Progenitor cell of endocrine pancreas (in vitro differentiated cells): ENCODE data around the gene MGRN1. TPM values are rescaled to one million over a fixed set of nuclear protein-coding genes. Genes with fewer than 3 reads are reported as not detected.

Source experiments
- DNase-seq: peaks from one replicate; pipeline ENCODE4 v3.0.0; 2021; ENCODE audit warnings: low spot score; ENCODE audit not compliant: unreplicated experiment
- H3K27ac Mint-ChIP-seq: 2 replicates; pipeline ENCODE4 v1.8.0; 2021; ENCODE audit warnings: mild to moderate bottlenecking, moderate library complexity, mixed read lengths
- H3K27me3 Mint-ChIP-seq: 2 replicates; pipeline ENCODE4 v1.8.0; 2021; ENCODE audit warnings: mixed read lengths
- H3K36me3 Mint-ChIP-seq: 2 replicates; pipeline ENCODE4 v1.8.0; 2022; ENCODE audit warnings: mixed read lengths; ENCODE audit not compliant: insufficient read depth
- H3K4me1 Mint-ChIP-seq: 2 replicates; pipeline ENCODE4 v1.8.0; 2021; ENCODE audit warnings: low read depth, mixed read lengths
- H3K4me3 Mint-ChIP-seq: 2 replicates; pipeline ENCODE4 v1.8.0; 2021; ENCODE audit warnings: low read depth, mild to moderate bottlenecking, moderate library complexity, mixed read lengths
- H3K9me3 Mint-ChIP-seq: 2 replicates; pipeline ENCODE4 v1.8.0; 2021; ENCODE audit warnings: low read depth, mixed read lengths
- total RNA-seq: library from RNA; stranded (reverse); gene quantifications from 2 replicates; pipeline ENCODE4 v1.2.1, GENCODE V29; 2021
- TF ChIP-seq, protein P1 (sequence below): fragments of 200-600 bp; sonication (generic); IDR thresholded peaks from one replicate; pipeline ENCODE4 v1.5.0; 2021; ENCODE audit warnings: antibody characterized with exemption, mild to moderate bottlenecking; ENCODE audit not compliant: unreplicated experiment

MGRN1 gene
- total RNA-seq, 1 donor from 2014 or later = 104 TPM

GRCh38 chr16:4661661-4662060, 37.0 kb downstream of the MGRN1 start:
- Mint-ChIP-seq H3K27me3 (no peaks in the 10 kb centered on the region), H3K9me3 (no peaks in the 10 kb centered on the region), H3K4me1 (peaks cover 2% of the 10 kb centered on the region), H3K4me3 (no peak overlapping the region), H3K27ac (no peak overlapping the region), H3K36me3 (peaks cover 7% of the 10 kb centered on the region)
- no peak for DNase-seq
- TF ChIP-seq, protein P1, sequence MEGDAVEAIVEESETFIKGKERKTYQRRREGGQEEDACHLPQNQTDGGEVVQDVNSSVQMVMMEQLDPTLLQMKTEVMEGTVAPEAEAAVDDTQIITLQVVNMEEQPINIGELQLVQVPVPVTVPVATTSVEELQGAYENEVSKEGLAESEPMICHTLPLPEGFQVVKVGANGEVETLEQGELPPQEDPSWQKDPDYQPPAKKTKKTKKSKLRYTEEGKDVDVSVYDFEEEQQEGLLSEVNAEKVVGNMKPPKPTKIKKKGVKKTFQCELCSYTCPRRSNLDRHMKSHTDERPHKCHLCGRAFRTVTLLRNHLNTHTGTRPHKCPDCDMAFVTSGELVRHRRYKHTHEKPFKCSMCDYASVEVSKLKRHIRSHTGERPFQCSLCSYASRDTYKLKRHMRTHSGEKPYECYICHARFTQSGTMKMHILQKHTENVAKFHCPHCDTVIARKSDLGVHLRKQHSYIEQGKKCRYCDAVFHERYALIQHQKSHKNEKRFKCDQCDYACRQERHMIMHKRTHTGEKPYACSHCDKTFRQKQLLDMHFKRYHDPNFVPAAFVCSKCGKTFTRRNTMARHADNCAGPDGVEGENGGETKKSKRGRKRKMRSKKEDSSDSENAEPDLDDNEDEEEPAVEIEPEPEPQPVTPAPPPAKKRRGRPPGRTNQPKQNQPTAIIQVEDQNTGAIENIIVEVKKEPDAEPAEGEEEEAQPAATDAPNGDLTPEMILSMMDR = no peak

DNA sequence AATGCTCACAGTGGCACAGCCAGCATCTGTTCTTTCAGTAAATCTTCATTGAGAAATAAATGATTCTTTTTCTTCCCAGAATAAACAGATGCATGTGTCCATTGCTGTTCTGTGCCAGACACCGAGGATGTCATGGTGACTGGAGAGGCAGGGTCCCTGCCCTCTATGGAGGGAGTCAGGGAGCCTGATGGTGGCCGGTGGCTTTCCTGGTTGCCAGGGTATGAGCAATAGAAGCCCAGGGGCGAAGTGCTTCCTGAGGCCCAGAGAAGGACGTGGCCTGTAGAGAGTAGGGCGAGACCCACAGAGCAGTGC, 38.8 kb downstream of the MGRN1 start:
- H3K4me3 Mint-ChIP-seq = no peak overlapping the region
- TF ChIP-seq, protein P1 = no peak
- H3K27me3 Mint-ChIP-seq = no peaks in the 10 kb centered on the region
- H3K36me3 Mint-ChIP-seq = peaks cover 7% of the 10 kb centered on the region
- peaks cover 4% of the 10 kb centered on the region for H3K4me1 Mint-ChIP-seq
- H3K27ac Mint-ChIP-seq = peak overlapping the region; percentile 91
- no peak for DNase-seq
- no peaks in the 10 kb centered on the region for H3K9me3 Mint-ChIP-seq

DNA sequence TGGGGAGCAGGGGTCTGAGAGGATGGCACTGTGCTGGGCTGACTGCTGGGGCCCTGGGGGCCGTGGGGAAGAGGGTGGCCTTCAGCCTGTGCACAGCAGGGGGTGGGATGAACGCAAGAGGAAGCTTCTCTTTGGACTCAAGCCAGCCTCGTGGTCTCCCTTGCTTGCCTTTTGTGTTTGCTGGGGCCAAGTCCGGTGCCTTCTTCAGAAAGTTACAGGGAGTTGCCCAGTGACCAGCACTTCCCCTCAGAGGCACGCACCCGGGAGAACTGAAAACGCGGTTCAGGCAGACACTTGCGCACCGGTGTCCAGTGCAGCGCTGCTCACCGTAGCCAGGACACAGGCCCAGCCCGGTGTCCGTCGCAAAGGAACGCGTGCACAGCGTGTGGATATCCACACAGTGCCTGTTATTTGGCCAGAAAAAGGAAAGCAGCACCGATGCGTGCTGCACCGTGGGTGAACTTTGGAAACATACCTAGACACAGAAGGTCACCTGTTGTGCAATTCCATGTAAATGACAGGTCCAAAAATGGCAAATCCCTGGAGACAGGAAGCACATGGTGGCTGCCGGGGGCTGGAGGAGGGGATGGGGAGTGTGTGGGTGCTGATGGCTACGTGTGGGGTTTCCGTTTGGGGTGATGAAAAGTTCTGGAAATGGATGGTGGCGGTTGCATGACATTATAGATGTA, 39.3 kb downstream of the MGRN1 start:
- Mint-ChIP-seq H3K36me3 (peaks cover 5% of the 10 kb centered on the region), H3K27ac (peak overlapping the region; percentile 91), H3K9me3 (no peaks in the 10 kb centered on the region), H3K4me3 (no peak overlapping the region), H3K4me1 (peaks cover 4% of the 10 kb centered on the region), H3K27me3 (no peaks in the 10 kb centered on the region)
- TF ChIP-seq, protein P1 = no peak
- DNase-seq = no peak

- H3K36me3 Mint-ChIP-seq = peaks cover 5% of the 10 kb centered on the region
- H3K27me3 Mint-ChIP-seq = no peaks in the 10 kb centered on the region
- H3K27ac Mint-ChIP-seq = no peak overlapping the region
- no peak overlapping the region for H3K4me3 Mint-ChIP-seq
- no peak for DNase-seq
- no peaks in the 10 kb centered on the region for H3K9me3 Mint-ChIP-seq
- peaks cover 4% of the 10 kb centered on the region for H3K4me1 Mint-ChIP-seq
- TF ChIP-seq, protein P1 = no peak
These were observed 40.2 kb downstream of the MGRN1 start for GRCh38 chr16:4664538-4665418.

DNA sequence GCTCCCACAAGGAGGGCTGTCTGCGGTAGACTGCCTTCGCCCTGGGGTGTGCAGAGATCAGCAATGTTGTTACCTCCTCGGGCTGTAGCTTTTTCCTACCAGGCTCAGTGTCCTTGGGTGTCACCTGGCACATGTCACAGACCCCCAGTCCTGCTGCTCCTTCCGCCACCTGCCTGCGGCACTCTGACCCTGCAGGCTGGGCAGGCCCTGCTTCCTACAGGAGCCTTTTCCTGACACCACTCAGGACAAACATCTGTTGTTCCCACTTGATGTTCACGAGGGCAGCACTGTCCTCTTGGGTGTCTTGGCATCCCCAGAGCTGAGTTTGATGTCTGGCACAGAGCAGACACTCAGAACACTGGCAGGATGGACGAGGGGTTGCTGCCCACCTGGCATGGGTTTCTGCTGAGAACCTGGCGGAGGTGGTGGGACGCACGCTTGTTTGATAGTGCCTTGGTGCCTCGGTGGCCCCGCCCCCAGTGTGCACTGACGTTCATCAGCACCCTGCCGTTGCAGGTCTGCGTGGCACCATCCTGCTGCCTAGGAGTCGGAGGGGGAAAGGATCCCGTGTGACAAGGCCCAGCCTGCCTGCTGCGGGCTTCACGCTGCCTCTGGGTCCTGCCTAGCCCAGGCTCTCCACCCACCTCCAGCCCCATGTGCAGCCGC, 42.0 kb downstream of the MGRN1 start:
- TF ChIP-seq, protein P1 = no peak
- no peak for DNase-seq
- Mint-ChIP-seq H3K27ac (no peak overlapping the region), H3K9me3 (no peaks in the 10 kb centered on the region), H3K4me1 (peaks cover 4% of the 10 kb centered on the region), H3K27me3 (no peaks in the 10 kb centered on the region), H3K36me3 (peaks cover 5% of the 10 kb centered on the region), H3K4me3 (no peak overlapping the region)
